ENCODE measurements around the gene STX19. TPM values are rescaled to one million over a fixed set of nuclear protein-coding genes. Genes with fewer than 3 reads are reported as not detected.
A peak's percentile ranks its signal among the peaks of the same experiment; 100 is the strongest.
"Not testable (repeated sequence)": the region's sequence is repeated elsewhere in the genome, so short reads cannot be mapped to it uniquely, and the experiment has no call there.

The STX19 gene
- total RNA-seq (2014; rRNA removed; shearing (Covaris generic)): not detected in 2 replicates

- DNase-seq (ENCODE audit: low read depth): no peak
These were observed at the start of gene STX19 for GRCh38 chr3:94028093-94028837. TSS of gene STX19 (minus strand) at chr3:94028597. CDS start at chr3:94015269, 13,328 bp downstream.

DNA sequence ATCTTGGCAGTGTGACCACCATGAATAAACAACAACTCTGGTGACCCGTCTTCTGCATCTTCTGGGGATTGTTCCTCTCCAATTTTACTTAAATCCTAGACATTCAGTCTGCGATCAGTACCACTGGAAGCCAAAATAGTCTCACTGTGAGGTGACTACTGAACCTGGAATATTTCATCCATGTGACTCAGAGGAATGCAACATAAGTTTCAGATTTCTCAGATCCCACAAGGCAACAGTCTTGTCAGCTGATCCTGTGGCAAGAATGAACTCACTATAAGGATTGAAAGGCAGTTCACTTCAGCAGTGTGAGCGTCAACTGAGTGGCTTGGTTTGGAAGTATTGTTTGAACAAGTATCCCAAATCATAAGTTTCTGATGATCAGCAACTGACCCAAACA lies 47.7 kb upstream of the STX19 start:
- no peak for DNase-seq (ENCODE audit: low read depth)

- DNase-seq (ENCODE audit: low read depth): no peak
These were observed 43.4 kb upstream of the STX19 start for GRCh38 chr3:94071713-94072284.

DNA sequence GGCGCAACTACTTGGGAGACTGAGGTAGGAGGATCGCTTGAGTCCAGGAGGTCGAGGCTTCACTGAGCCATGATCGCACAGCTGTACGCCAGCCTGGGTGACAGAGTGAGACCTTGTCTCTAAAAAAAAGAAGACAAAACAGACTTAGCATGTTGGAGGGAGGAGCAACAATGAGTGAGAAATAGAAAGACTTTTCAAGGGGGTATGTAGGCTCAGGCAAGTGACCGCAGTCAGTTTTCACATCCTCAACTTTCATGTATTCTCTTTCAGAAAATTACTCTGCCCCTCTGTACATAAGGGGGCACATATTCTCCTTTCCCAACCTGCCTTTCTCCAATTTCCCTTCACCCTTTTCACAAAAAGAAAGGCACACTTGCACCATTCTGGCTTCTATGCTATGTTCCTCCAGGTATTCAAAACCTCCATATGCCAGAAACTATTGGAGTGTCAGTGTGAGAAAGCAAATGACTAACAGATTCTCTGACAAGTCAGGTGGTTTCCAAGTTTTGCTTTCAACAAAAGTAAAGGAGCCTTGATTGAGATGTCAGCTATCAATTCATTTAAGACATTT lies 42.0 kb upstream of the STX19 start:
- no peak for DNase-seq (ENCODE audit: low read depth)

GRCh38 chr3:94069194-94069813 lies 40.9 kb upstream of the STX19 start:
- no peak for DNase-seq (ENCODE audit: low read depth)

DNA sequence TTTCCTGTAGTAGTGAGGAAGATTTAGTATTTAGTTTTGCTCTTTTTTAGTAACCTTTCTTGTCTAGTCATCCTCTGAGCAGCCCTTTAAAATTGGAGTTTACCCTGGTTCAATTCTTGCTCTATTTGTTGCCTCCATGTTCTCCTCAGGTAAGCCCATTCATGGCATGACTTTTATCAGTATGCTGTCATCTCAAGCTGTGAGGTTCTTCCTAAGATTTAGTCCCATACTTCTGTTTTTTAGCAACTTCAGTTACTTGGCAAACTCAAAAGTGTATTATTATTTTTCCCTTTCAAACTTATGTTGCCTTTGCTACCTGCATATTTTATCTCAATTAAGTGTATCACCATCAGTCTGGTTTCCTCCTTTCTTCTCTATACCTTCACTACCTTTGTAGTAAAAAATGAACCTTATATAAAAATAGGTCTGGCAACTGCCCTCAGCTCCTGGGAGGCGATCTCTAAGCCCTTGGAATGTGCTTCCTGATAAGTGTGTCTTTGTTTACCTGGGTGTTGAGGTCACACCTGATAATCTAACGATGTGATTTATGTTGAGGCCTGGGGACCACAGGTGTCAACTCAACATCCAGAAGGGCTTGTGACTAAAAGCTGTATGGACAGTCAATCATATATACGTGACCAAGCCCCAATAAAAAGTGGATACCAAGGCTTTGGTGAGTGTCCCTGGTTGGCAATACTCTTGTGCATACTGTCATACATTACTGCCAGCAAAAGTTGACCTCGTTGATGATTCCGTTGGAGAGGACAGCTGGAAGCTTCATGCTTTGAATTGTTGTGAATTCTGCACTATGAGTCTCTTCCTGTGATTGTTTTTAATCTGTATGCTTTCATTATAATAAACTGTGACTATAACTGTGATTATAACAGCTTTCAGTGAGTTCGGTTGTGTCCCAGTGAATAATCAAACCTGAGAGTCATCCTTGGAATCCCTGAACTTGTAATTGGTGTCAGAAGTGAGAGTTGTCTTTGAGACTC lies 38.4 kb upstream of the STX19 start:
- DNase-seq (ENCODE audit: low read depth): no peak

GRCh38 chr3:94065819-94066480 lies 37.6 kb upstream of the STX19 start:
- no peak for DNase-seq (ENCODE audit: low read depth)

DNA sequence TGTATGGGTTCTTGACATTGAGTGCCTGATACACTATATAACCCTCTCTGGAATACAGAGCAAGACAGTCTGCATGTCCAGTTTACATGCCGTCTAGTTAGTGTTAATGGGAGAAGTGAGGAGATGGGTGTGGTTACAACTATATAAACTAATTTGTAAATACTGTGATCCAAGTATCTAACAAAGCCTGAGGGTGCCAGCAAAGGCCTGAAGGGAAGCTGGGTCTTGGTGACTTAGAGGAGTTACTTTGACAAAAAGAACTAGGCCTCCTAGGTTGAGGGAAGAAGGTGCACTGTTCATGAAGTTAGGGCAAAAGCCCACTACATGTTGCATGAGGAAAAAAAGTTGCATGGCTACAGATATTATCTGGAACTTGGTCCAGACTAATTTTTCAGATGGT lies 36.7 kb upstream of the STX19 start:
- no peak for DNase-seq (ENCODE audit: low read depth)

- DNase-seq (ENCODE audit: low read depth): no peak
These were observed 36.0 kb upstream of the STX19 start for GRCh38 chr3:94064243-94064860.

- DNase-seq (ENCODE audit: low read depth): peak; percentile 5
These were observed 35.2 kb upstream of the STX19 start for GRCh38 chr3:94063496-94064119.

GRCh38 chr3:94062513-94063404 lies 34.4 kb upstream of the STX19 start, which contains the start of the genes DHFR2 and NSUN3:
TSS of gene DHFR2 (minus strand) at chr3:94062916. CDS start at chr3:94061511, 1,405 bp downstream.
TSS of gene NSUN3 (plus strand) at chr3:94063061. CDS start at chr3:94063127, 66 bp downstream.
- DNase-seq (ENCODE audit: low read depth): peak; percentile 97

GRCh38 chr3:94061297-94061696 lies 32.9 kb upstream of the STX19 start:
- no peak for DNase-seq (ENCODE audit: low read depth)

DNA sequence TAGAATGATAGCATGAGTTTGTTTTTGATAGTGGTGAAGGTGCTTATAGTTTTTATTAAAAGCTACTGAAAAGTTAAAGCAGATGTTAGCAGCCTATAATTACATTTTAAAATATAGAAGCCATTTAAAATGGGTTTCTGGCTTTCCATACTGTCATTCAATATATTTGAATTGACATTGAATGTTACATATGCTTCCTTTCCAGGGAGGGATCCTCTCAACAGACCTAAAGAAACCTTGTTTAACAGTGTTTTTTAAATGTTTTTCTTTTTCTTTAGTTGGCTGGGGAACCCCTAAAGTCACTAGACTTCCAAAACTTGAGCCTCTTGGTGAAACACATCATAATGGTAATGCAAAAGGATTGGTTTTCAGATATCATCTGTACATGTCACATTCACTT lies 22.1 kb upstream of the STX19 start:
- no peak for DNase-seq (ENCODE audit: low read depth)

- no peak for DNase-seq (ENCODE audit: low read depth)
These were observed 20.9 kb upstream of the STX19 start for GRCh38 chr3:94049267-94049666.

DNA sequence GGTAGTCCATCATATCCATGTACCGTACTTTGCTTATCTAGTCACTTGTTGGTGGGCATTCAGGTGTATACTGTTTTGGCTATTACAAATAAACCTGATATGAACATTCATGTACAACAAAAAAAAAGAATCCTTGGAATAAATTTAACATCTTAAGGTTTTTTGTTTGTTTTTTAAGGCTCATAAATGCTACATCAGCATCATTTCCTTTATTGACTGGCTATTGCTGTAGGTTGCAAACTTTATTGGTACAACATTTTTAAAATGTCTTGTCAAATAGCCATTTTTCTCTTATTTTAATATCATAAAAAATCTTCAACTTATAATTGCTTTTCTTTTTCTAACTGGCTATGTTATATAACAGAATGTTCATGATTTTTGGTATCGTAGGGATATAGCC lies 18.1 kb upstream of the STX19 start:
- DNase-seq (ENCODE audit: low read depth): no peak

DNA sequence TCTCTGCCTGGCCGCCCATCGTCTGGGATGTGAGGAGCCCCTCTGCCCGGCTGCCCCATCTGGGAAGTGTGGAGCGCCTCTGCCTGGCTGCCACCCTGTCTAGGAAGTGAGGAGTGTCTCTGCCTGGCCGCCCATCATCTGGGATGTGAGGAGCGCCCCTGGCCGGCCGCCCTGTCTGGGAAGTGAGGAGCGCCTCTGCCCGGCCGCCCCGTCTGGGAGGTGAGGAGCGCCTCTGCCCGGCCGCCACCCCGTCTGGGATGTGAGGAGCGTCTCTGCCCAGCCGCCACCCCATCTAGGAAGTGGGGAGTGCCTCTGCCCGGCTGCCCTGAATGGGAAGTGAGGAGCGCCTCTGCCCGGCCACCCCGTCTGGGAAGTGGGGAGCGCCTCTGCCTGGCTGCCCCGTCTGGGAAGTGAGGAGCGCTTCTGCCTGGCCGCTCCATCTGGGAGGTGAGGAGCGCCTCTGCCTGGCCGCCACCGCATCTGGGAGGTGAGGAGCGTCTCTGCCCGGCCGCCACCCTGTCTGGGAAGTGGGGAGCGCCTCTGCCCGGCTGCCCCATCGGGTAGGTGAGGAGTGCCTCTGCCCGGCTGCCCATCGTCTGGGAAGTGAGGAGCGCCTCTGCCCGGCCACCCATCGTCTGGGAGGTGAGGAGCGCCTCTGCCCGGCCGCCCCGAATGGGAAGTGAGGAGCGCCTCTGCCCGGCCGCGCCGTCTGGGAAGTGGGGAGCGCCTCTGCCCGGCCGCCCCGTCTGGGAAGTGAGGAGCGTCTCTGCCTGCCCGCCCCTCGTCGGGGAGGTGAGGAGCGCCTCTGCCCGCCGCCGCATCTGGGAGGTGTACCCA lies 15.9 kb upstream of the STX19 start:
- DNase-seq (ENCODE audit: low read depth): not testable (repeated sequence)

DNA sequence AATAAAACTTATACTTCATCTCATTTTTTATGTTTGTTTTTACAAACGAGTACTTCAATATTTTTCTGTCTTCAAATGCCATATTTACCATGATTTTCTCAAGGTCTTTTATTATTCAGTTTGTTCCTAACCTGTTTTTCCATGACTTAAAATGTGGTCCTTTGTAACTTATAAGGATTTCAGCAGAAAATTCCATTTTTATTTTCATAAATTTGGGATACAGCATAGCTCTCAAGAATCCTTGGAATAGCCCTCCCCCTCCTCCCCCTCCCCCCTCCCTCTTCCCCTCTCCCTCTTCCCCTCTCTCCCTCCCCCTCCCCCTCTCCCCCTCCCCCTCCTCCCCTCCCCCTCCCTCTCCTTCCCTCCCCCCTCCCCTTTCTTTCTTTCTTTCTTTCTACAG lies 14.9 kb upstream of the STX19 start:
- no peak for DNase-seq (ENCODE audit: low read depth)
